Mesothelial cell of epicardium (in vitro differentiated cells): Measurements from ENCODE around the gene GBX1. TPM values are rescaled to one million over a fixed set of nuclear protein-coding genes. Genes with fewer than 3 reads are reported as not detected.

ENCODE experiments used
- DNase-seq, 2 experiments: peaks; one replicate each; pipeline ENCODE4 v3.0.0; 2021; ENCODE audit warnings: low spot score in 2 of 2; ENCODE audit not compliant: unreplicated experiment in 2 of 2
- H3K27ac Mint-ChIP-seq: 2 replicates; pipeline ENCODE4 v1.8.0; 2021; ENCODE audit warnings: mixed read lengths
- H3K27me3 Mint-ChIP-seq: 2 replicates; pipeline ENCODE4 v1.8.0; 2021; ENCODE audit warnings: low read depth, mixed read lengths
- H3K36me3 Mint-ChIP-seq: 2 replicates; pipeline ENCODE4 v1.8.0; 2021; ENCODE audit warnings: mixed read lengths
- H3K4me1 Mint-ChIP-seq: 2 replicates; pipeline ENCODE4 v1.8.0; 2021; ENCODE audit warnings: mixed read lengths
- H3K4me3 Mint-ChIP-seq: 2 replicates; pipeline ENCODE4 v1.8.0; 2021; ENCODE audit warnings: mild to moderate bottlenecking, moderate library complexity, mixed read lengths
- H3K9me3 Mint-ChIP-seq: 2 replicates; pipeline ENCODE4 v1.8.0; 2021; ENCODE audit warnings: mixed read lengths
- total RNA-seq: library from RNA; stranded (reverse); gene quantifications from 3 replicates; pipeline ENCODE4 v1.2.1, GENCODE V29; 2021
- TF ChIP-seq, protein P1 (sequence below): fragments of 200-600 bp; sonication (generic); IDR thresholded peaks from one replicate; pipeline ENCODE4 v1.5.0; 2021; ENCODE audit warnings: antibody characterized with exemption; ENCODE audit not compliant: unreplicated experiment

Gene GBX1
- total RNA-seq, 1 donor from 2014 or later, result not detected

GRCh38 chr7:151210087-151210854, 42.8 kb upstream of the GBX1 start, which contains the start of gene H2BK1:
Gene H2BK1 (minus strand): TSS chr7:151210488. CDS start chr7:151210318, 170 bp downstream.
- Mint-ChIP-seq H3K36me3 (peaks cover 19% of the 10 kb centered on the region), H3K27ac (no peak within 1 kb of the TSS), H3K27me3 (peaks cover 20% of the 10 kb centered on the region), H3K4me3 (no peak within 1 kb of the TSS), H3K4me1 (peaks cover 9% of the 10 kb centered on the region), H3K9me3 (no peaks in the 10 kb centered on the region)
- TF ChIP-seq, protein P1, sequence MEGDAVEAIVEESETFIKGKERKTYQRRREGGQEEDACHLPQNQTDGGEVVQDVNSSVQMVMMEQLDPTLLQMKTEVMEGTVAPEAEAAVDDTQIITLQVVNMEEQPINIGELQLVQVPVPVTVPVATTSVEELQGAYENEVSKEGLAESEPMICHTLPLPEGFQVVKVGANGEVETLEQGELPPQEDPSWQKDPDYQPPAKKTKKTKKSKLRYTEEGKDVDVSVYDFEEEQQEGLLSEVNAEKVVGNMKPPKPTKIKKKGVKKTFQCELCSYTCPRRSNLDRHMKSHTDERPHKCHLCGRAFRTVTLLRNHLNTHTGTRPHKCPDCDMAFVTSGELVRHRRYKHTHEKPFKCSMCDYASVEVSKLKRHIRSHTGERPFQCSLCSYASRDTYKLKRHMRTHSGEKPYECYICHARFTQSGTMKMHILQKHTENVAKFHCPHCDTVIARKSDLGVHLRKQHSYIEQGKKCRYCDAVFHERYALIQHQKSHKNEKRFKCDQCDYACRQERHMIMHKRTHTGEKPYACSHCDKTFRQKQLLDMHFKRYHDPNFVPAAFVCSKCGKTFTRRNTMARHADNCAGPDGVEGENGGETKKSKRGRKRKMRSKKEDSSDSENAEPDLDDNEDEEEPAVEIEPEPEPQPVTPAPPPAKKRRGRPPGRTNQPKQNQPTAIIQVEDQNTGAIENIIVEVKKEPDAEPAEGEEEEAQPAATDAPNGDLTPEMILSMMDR, result no peak
- DNase-seq, result no peak

GRCh38 chr7:151209588-151209987, 42.1 kb upstream of the GBX1 start:
- no peaks in the 10 kb centered on the region for H3K9me3 Mint-ChIP-seq
- no peak overlapping the region for H3K27ac Mint-ChIP-seq
- peaks cover 27% of the 10 kb centered on the region for H3K27me3 Mint-ChIP-seq
- H3K4me1 Mint-ChIP-seq, result peaks cover 9% of the 10 kb centered on the region
- H3K36me3 Mint-ChIP-seq, result peaks cover 13% of the 10 kb centered on the region
- no peak overlapping the region for H3K4me3 Mint-ChIP-seq
- TF ChIP-seq, protein P1, result no peak
- no peak for DNase-seq

- TF ChIP-seq, protein P1, result no peak
- no peak overlapping the region for H3K4me3 Mint-ChIP-seq
- H3K27ac Mint-ChIP-seq, result no peak overlapping the region
- peaks cover 37% of the 10 kb centered on the region for H3K27me3 Mint-ChIP-seq
- H3K4me1 Mint-ChIP-seq, result peaks cover 9% of the 10 kb centered on the region
- no peak for DNase-seq
- peaks cover 6% of the 10 kb centered on the region for H3K36me3 Mint-ChIP-seq
- H3K9me3 Mint-ChIP-seq, result no peaks in the 10 kb centered on the region
These were observed 40.9 kb upstream of the GBX1 start for GRCh38 chr7:151208253-151208862.

GRCh38 chr7:151207804-151208203, 40.3 kb upstream of the GBX1 start:
- Mint-ChIP-seq H3K9me3 (no peaks in the 10 kb centered on the region), H3K36me3 (peaks cover under 1% of the 10 kb centered on the region), H3K27ac (no peak overlapping the region), H3K27me3 (peaks cover 42% of the 10 kb centered on the region), H3K4me1 (peaks cover 9% of the 10 kb centered on the region), H3K4me3 (no peak overlapping the region)
- no peak for DNase-seq
- TF ChIP-seq, protein P1, result no peak

GRCh38 chr7:151207315-151207714, 39.8 kb upstream of the GBX1 start:
- Mint-ChIP-seq H3K4me3 (no peak overlapping the region), H3K4me1 (peaks cover 9% of the 10 kb centered on the region), H3K27me3 (peaks cover 45% of the 10 kb centered on the region), H3K36me3 (no peaks in the 10 kb centered on the region), H3K9me3 (no peaks in the 10 kb centered on the region), H3K27ac (no peak overlapping the region)
- no peak for DNase-seq
- TF ChIP-seq, protein P1, result no peak
